ENCODE results near the gene UBA7. TPM values are rescaled to one million over a fixed set of nuclear protein-coding genes. Genes with fewer than 3 reads are reported as not detected.
A peak's percentile ranks its signal among the peaks of the same experiment; 100 is the strongest.

The UBA7 gene
- total RNA-seq, 1 donor from 2014 or later, result 0.47 TPM

GRCh38 chr3:49805897-49806701 lies 7.7 kb downstream of the UBA7 start:
- Histone ChIP-seq H3K4me1 (peaks cover 22% of the 10 kb centered on the region), H2AFZ (replicated peaks) (no peak overlapping the region), H3F3A (ENCODE audit: low read depth) (peaks cover 18% of the 10 kb centered on the region), H3K4me3 (no peak overlapping the region), H3K79me2 (ENCODE audit: low read depth) (no peaks in the 10 kb centered on the region), H3K4me2 (no peak overlapping the region), H3K9ac (no peak overlapping the region), H3K36me3 (no peaks in the 10 kb centered on the region), H4K20me1 (ENCODE audit: low read depth) (peaks cover 3% of the 10 kb centered on the region), H3K27ac (no peak overlapping the region), H3K9me3 (ENCODE audit: low read depth) (no peaks in the 10 kb centered on the region), H3K27me3 (peaks cover 37% of the 10 kb centered on the region)
- peaks cover 18% of the 10 kb centered on the region for H3K4me1 Mint-ChIP-seq
- H3K27me3 Mint-ChIP-seq (ENCODE audit: insufficient read depth, low read depth), result peaks cover 22% of the 10 kb centered on the region
- H3K4me3 Mint-ChIP-seq, result no peak overlapping the region
- H3K9me3 Mint-ChIP-seq, result no peaks in the 10 kb centered on the region
- no peak for DNase-seq (ENCODE audit: low spot score)
- no peak for TF ChIP-seq EZH2phosphoT487 (IDR thresholded peaks at IDR 0.05)
- no peak for TF ChIP-seq CTCF (IDR thresholded peaks at IDR 0.05)
- no peak for TF ChIP-seq EZH2 (IDR thresholded peaks at IDR 0.05)
- no peak overlapping the region for H3K27ac Mint-ChIP-seq
- H3K36me3 Mint-ChIP-seq, result no peaks in the 10 kb centered on the region

GRCh38 chr3:49805367-49805782 lies 8.4 kb downstream of the UBA7 start:
- peaks cover 18% of the 10 kb centered on the region for H3K4me1 Mint-ChIP-seq
- Histone ChIP-seq H2AFZ (replicated peaks) (no peak overlapping the region), H3K4me1 (peaks cover 22% of the 10 kb centered on the region), H3K27ac (no peak overlapping the region), H3K9me3 (ENCODE audit: low read depth) (no peaks in the 10 kb centered on the region), H3K27me3 (peaks cover 40% of the 10 kb centered on the region), H3K4me2 (no peak overlapping the region), H4K20me1 (ENCODE audit: low read depth) (peaks cover 3% of the 10 kb centered on the region), H3K9ac (no peak overlapping the region), H3F3A (ENCODE audit: low read depth) (peaks cover 18% of the 10 kb centered on the region), H3K4me3 (no peak overlapping the region), H3K79me2 (ENCODE audit: low read depth) (no peaks in the 10 kb centered on the region), H3K36me3 (no peaks in the 10 kb centered on the region)
- TF ChIP-seq EZH2phosphoT487 (IDR thresholded peaks at IDR 0.05), result no peak
- no peak for TF ChIP-seq CTCF (IDR thresholded peaks at IDR 0.05)
- no peak for TF ChIP-seq EZH2 (IDR thresholded peaks at IDR 0.05)
- peak overlapping the region; percentile 51 for H3K4me3 Mint-ChIP-seq
- no peak overlapping the region for H3K27ac Mint-ChIP-seq
- no peaks in the 10 kb centered on the region for H3K36me3 Mint-ChIP-seq
- DNase-seq (ENCODE audit: low spot score), result no peak
- peaks cover 24% of the 10 kb centered on the region for H3K27me3 Mint-ChIP-seq (ENCODE audit: insufficient read depth, low read depth)
- no peaks in the 10 kb centered on the region for H3K9me3 Mint-ChIP-seq

- Histone ChIP-seq H2AFZ (replicated peaks) (no peak overlapping the region), H3K27me3 (peaks cover 40% of the 10 kb centered on the region), H3K9me3 (ENCODE audit: low read depth) (no peaks in the 10 kb centered on the region), H3F3A (ENCODE audit: low read depth) (peaks cover 18% of the 10 kb centered on the region), H3K36me3 (no peaks in the 10 kb centered on the region), H3K4me3 (no peak overlapping the region), H4K20me1 (ENCODE audit: low read depth) (peaks cover 3% of the 10 kb centered on the region), H3K79me2 (ENCODE audit: low read depth) (no peaks in the 10 kb centered on the region), H3K9ac (no peak overlapping the region), H3K4me2 (peak overlapping the region; percentile 87), H3K27ac (no peak overlapping the region), H3K4me1 (peaks cover 22% of the 10 kb centered on the region)
- no peaks in the 10 kb centered on the region for H3K9me3 Mint-ChIP-seq
- peaks cover 18% of the 10 kb centered on the region for H3K4me1 Mint-ChIP-seq
- H3K27ac Mint-ChIP-seq, result no peak overlapping the region
- DNase-seq (ENCODE audit: low spot score), result no peak
- H3K27me3 Mint-ChIP-seq (ENCODE audit: insufficient read depth, low read depth), result peaks cover 26% of the 10 kb centered on the region
- no peak for TF ChIP-seq CTCF (IDR thresholded peaks at IDR 0.05)
- TF ChIP-seq EZH2 (IDR thresholded peaks at IDR 0.05), result no peak
- no peak for TF ChIP-seq EZH2phosphoT487 (IDR thresholded peaks at IDR 0.05)
- no peaks in the 10 kb centered on the region for H3K36me3 Mint-ChIP-seq
- peak overlapping the region; percentile 92 for H3K4me3 Mint-ChIP-seq
Observed at GRCh38 chr3:49804141-49805041, 9.4 kb downstream of the UBA7 start.

Measured in neural progenitor cell (in vitro differentiated cells).